Measurements from ENCODE around the gene GOLGA6L2. TPM values are rescaled to one million over a fixed set of nuclear protein-coding genes. Genes with fewer than 3 reads are reported as not detected.

Gene GOLGA6L2
- total RNA-seq, 2 donors from 2014 or later: not detected

DNA sequence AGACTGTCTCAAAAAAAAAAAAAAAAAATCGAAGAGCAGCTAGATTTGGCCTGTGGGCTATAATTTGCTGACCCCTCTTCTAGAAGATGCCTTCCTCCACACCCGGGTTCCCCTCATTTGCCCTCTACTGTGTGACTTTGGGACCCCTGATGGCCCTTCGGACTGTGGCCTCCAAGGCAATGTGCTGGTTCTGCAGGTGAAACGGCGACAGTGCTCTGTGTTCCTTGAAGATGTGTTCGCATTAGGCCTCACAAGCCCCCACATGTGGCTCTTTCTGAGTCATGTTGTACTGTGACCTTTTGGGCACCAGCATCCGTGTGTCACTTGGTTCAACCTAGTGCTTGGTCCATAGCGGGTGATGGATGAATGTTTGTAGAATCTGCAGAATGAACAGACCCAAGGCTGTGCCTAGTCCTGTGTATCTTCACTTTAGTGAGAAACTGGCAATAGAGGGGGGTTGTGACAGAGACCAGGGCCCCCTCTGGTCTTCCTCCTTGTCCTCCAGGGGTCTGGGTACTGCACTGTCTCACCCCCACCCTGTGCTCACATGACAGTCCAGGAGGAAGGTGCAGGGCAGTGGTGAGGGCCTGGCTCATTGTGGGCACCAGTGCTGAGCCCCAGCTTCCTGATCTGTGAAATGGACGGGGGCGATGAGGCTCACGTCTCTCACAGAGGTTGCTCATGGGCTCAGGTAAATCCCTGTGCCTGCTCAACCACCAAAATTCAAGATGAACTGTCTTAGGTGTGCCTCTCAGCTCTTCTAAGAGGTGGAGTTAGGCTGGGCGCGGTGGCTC is 22.7 kb downstream of the GOLGA6L2 start:
- DNase-seq: no peak
- Histone ChIP-seq H3K27me3 (no peaks in the 10 kb centered on the region), H3K27ac (no peak overlapping the region), H3K9me3 (no peaks in the 10 kb centered on the region), H3K36me3 (no peaks in the 10 kb centered on the region), H3K9ac (ENCODE audit: low read depth in 2 of 2, low read length in 2 of 2) (no peak overlapping the region), H3K4me3 (no peak overlapping the region), H3K4me1 (no peaks in the 10 kb centered on the region)
- TF ChIP-seq, protein P1, sequence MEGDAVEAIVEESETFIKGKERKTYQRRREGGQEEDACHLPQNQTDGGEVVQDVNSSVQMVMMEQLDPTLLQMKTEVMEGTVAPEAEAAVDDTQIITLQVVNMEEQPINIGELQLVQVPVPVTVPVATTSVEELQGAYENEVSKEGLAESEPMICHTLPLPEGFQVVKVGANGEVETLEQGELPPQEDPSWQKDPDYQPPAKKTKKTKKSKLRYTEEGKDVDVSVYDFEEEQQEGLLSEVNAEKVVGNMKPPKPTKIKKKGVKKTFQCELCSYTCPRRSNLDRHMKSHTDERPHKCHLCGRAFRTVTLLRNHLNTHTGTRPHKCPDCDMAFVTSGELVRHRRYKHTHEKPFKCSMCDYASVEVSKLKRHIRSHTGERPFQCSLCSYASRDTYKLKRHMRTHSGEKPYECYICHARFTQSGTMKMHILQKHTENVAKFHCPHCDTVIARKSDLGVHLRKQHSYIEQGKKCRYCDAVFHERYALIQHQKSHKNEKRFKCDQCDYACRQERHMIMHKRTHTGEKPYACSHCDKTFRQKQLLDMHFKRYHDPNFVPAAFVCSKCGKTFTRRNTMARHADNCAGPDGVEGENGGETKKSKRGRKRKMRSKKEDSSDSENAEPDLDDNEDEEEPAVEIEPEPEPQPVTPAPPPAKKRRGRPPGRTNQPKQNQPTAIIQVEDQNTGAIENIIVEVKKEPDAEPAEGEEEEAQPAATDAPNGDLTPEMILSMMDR (IDR thresholded peaks at IDR 0.05): no peak
- intact Hi-C loops (cut with DNase I): no loop called here

GRCh38 chr15:23422946-23423708 is 23.9 kb downstream of the GOLGA6L2 start:
- DNase-seq: no peak
- Histone ChIP-seq H3K27ac (no peak overlapping the region), H3K27me3 (no peaks in the 10 kb centered on the region), H3K4me3 (no peak overlapping the region), H3K9ac (ENCODE audit: low read depth in 2 of 2, low read length in 2 of 2) (no peak overlapping the region), H3K36me3 (no peaks in the 10 kb centered on the region), H3K4me1 (no peaks in the 10 kb centered on the region), H3K9me3 (no peaks in the 10 kb centered on the region)
- intact Hi-C loops (cut with DNase I): no loop called here
- TF ChIP-seq, protein P1 (IDR thresholded peaks at IDR 0.05): no peak

- H3K4me1 ChIP-seq: no peaks in the 10 kb centered on the region
- H3K27ac ChIP-seq: no peak overlapping the region
- H3K27me3 ChIP-seq: no peaks in the 10 kb centered on the region
- DNase-seq: no peak
- H3K9me3 ChIP-seq: no peaks in the 10 kb centered on the region
- intact Hi-C loops (cut with DNase I): no loop called here
- H3K9ac ChIP-seq (ENCODE audit: low read depth in 2 of 2, low read length in 2 of 2): no peak overlapping the region
- H3K4me3 ChIP-seq: no peak overlapping the region
- H3K36me3 ChIP-seq: no peaks in the 10 kb centered on the region
- TF ChIP-seq, protein P1 (IDR thresholded peaks at IDR 0.05): no peak
Measured at GRCh38 chr15:23422099-23422945, 24.7 kb downstream of the GOLGA6L2 start.

GRCh38 chr15:23420806-23421575 is 26.1 kb downstream of the GOLGA6L2 start:
- TF ChIP-seq, protein P1 (IDR thresholded peaks at IDR 0.05): no peak
- no peak overlapping the region for H3K9ac ChIP-seq (ENCODE audit: low read depth in 2 of 2, low read length in 2 of 2)
- H3K27me3 ChIP-seq: no peaks in the 10 kb centered on the region
- no peak for DNase-seq
- no peak overlapping the region for H3K27ac ChIP-seq
- no peak overlapping the region for H3K4me3 ChIP-seq
- intact Hi-C loops (cut with DNase I): no loop called here
- no peaks in the 10 kb centered on the region for H3K36me3 ChIP-seq
- no peaks in the 10 kb centered on the region for H3K4me1 ChIP-seq
- H3K9me3 ChIP-seq: no peaks in the 10 kb centered on the region

Measured in colonic mucosa (tissue), 4 donors.